PC-9 (cell line): Measurements from ENCODE around the gene PLB1. TPM values are rescaled to one million over a fixed set of nuclear protein-coding genes. Genes with fewer than 3 reads are reported as not detected.

Source experiments
- BruUV-seq: library from RNA; stranded (reverse); fragments of 400-500 nt; replicated peaks from 2 replicates; lab custom pipeline; 2021; lab: Mats Ljungman, UMichigan
- CTCF ChIA-PET: fragments of 300-600 bp; sonication (Branson Sonifier 250); formaldehyde crosslinking; loops from one replicate; lab custom pipeline; 2022; ENCODE audit warnings: antibody characterized with exemption; lab: Charles Lee
- POLR2A ChIA-PET: fragments of 300-600 bp; sonication (Branson Sonifier 250); formaldehyde crosslinking; loops from one replicate; lab custom pipeline; 2022; ENCODE audit warnings: antibody characterized with exemption; ENCODE audit not compliant: unreplicated experiment; lab: Charles Lee
- DNase-seq, 2 experiments: peaks; one replicate each; pipeline versions ENCODE4 v3.0.0 to v3.0.0-alpha.2; 2015 to 2022; ENCODE audit warnings: mixed read lengths in 1 of 2
- H2AFZ ChIP-seq: fragments of 200-600 bp; sonication (generic); 2 replicates; pipeline ENCODE4 v1.8.1; 2017; ENCODE audit warnings: antibody characterized with exemption
- H3F3A ChIP-seq: fragments of 200-600 bp; sonication (generic); 2 replicates; pipeline ENCODE4 v1.8.1; 2017; ENCODE audit warnings: antibody characterized with exemption, mild to moderate bottlenecking, low read depth; ENCODE audit not compliant: insufficient read depth
- H3K27ac ChIP-seq: fragments of 200-600 bp; sonication (generic); 2 replicates; pipeline ENCODE4 v1.6.1; 2016; ENCODE audit warnings: mixed run types
- H3K27me3 ChIP-seq: fragments of 200-600 bp; sonication (generic); 2 replicates; pipeline ENCODE4 v1.6.1; 2016; ENCODE audit warnings: low read depth, mixed run types; ENCODE audit not compliant: insufficient read depth
- H3K36me3 ChIP-seq: fragments of 200-600 bp; sonication (generic); 2 replicates; pipeline ENCODE4 v1.6.1; 2016; ENCODE audit warnings: low read depth, mixed run types
- H3K4me1 ChIP-seq: fragments of 200-600 bp; sonication (generic); replicated peaks from 2 replicates; pipeline ENCODE4 v1.6.1; 2016; ENCODE audit warnings: mixed run types; ENCODE audit not compliant: insufficient read depth
- H3K4me2 ChIP-seq: fragments of 200-600 bp; sonication (generic); 2 replicates; pipeline ENCODE4 v1.6.1; 2017; ENCODE audit warnings: mixed run types
- H3K4me3 ChIP-seq: fragments of 200-600 bp; sonication (generic); 2 replicates; pipeline ENCODE4 v1.6.1; 2016; ENCODE audit warnings: mixed run types
- H3K79me2 ChIP-seq: fragments of 200-600 bp; sonication (generic); 2 replicates; pipeline ENCODE4 v1.6.1; 2017; ENCODE audit warnings: low read depth, mixed run types
- H3K9me2 ChIP-seq: fragments of 200-600 bp; sonication (generic); 2 replicates; pipeline ENCODE4 v1.8.1; 2017; ENCODE audit warnings: mild to moderate bottlenecking; ENCODE audit not compliant: insufficient read depth
- H3K9me3 ChIP-seq: fragments of 200-600 bp; sonication (generic); 2 replicates; pipeline ENCODE4 v1.8.1; 2016; ENCODE audit warnings: low read depth; ENCODE audit not compliant: insufficient read depth
- H4K20me1 ChIP-seq: fragments of 200-600 bp; sonication (generic); 2 replicates; pipeline ENCODE4 v1.8.1; 2017; ENCODE audit not compliant: insufficient read depth
- CTCF ChIP-seq: fragments of 200-600 bp; sonication (generic); conservative IDR thresholded peaks from 2 replicates; pipeline ENCODE4 v1.6.1; 2017; ENCODE audit warnings: mixed run types, antibody characterized with exemption, mild to moderate bottlenecking, moderate library complexity
- intact Hi-C: fragments of 100-400 bp; cut with micrococcal nuclease; formaldehyde crosslinking; loops from one replicate; pipeline ENCODE4 v1.10.0; 2022; ENCODE audit not compliant: unreplicated experiment
- total RNA-seq: library from RNA; stranded (reverse); gene quantifications from 2 replicates; pipeline ENCODE4 v1.2.3, GENCODE V29; 2021

Gene PLB1
- total RNA-seq, 1 experiment from 2014 or later: 2.7 TPM

DNA sequence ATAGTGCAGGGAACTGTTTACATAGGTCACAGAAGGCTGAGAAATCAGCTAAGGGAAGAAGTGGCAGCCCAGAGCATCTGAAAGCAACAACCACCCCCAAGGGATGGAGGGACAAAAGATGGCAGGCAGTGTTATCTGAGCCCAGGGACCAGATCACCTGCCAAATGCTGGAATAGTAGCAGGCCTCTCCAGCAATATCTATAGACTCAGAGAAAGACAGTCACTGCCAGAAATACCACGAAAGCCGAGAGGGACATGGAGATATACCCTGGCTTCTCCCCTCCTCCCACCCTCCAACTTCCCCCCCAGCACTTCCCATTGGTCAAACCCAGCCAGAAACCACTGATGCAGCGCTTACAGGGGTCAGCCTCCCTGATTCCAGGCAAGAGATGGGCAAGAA, 197.4 kb downstream of the PLB1 start:
- Histone ChIP-seq H3K9me3 (no peaks in the 10 kb centered on the region), H3K27me3 (no peaks in the 10 kb centered on the region), H4K20me1 (no peaks in the 10 kb centered on the region), H3K4me1 (peaks cover 19% of the 10 kb centered on the region), H3K27ac (no peak overlapping the region), H3K79me2 (no peaks in the 10 kb centered on the region), H3F3A (no peaks in the 10 kb centered on the region), H3K4me3 (no peak overlapping the region), H2AFZ (no peak overlapping the region), H3K4me2 (no peak overlapping the region), H3K36me3 (no peaks in the 10 kb centered on the region), H3K9me2 (no peaks in the 10 kb centered on the region)
- no peak for DNase-seq
- ChIA-PET POLR2A (no interaction called here), CTCF (no interaction called here)
- intact Hi-C loops: no loop called here
- TF ChIP-seq CTCF: no peak
- no TSS peak for BruUV-seq

Other genes starting within 250 kb of the PLB1 start
- 46.0 and 60.0 TPM in 2 replicates for gene FOSL2, start 103.2 kb upstream of the PLB1 start, total RNA-seq